ENCODE results near the gene TLR4. TPM values are rescaled to one million over a fixed set of nuclear protein-coding genes. Genes with fewer than 3 reads are reported as not detected.

TLR4 gene
- total RNA-seq, 1 experiment from 2014 or later = 0.12 TPM

- no peak for TF ChIP-seq CTCF (IDR thresholded peaks at IDR 0.05; ENCODE audit: unreplicated experiment)
- DNase-seq = no peak
- Mint-ChIP-seq H3K27ac (ENCODE audit: unreplicated experiment) (no peak overlapping the region), H3K4me3 (ENCODE audit: low read depth, unreplicated experiment) (no peak overlapping the region), H3K9me3 (ENCODE audit: low read depth, unreplicated experiment) (peaks cover 2% of the 10 kb centered on the region), H3K36me3 (ENCODE audit: insufficient read depth, unreplicated experiment) (no peaks in the 10 kb centered on the region), H3K27me3 (ENCODE audit: unreplicated experiment) (no peaks in the 10 kb centered on the region), H3K4me1 (ENCODE audit: low read depth, unreplicated experiment) (no peaks in the 10 kb centered on the region)
- CTCF ChIA-PET = no interaction called here
- no TSS peak for BruUV-seq (replicated peaks)
- intact Hi-C loops (cut with micrococcal nuclease; ENCODE audit: unreplicated experiment) = no loop called here
These were observed 30.5 kb downstream of the TLR4 start for GRCh38 chr9:117734523-117735314.

DNA sequence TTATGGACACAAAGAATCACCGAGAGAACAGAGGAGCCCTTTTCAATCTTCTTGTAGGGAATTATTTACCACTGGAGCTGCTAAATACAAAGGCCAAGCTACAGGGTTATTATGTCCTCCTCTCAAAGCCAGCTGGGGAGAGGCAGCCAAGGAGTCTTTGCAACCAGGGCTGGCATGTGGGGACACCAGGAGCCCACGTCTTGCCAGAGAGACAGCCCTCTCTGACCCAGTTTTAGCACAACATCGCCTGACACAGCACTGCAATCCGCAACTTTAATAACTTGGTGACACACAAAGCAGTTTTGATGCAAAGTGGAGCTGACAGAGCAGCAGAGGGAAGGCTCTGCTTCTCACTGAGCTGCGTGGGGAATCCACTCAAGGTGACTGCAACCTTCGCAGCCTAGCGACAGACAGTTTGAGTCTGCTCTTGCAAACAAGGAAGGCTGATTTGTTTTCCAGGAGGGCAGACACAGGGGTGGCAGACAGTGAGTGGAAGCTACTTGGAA is 33.6 kb downstream of the TLR4 start:
- Mint-ChIP-seq H3K4me1 (ENCODE audit: low read depth, unreplicated experiment) (no peaks in the 10 kb centered on the region), H3K27me3 (ENCODE audit: unreplicated experiment) (no peaks in the 10 kb centered on the region), H3K4me3 (ENCODE audit: low read depth, unreplicated experiment) (no peak overlapping the region), H3K27ac (ENCODE audit: unreplicated experiment) (no peak overlapping the region), H3K9me3 (ENCODE audit: low read depth, unreplicated experiment) (peaks cover 4% of the 10 kb centered on the region), H3K36me3 (ENCODE audit: insufficient read depth, unreplicated experiment) (no peaks in the 10 kb centered on the region)
- intact Hi-C loops (cut with micrococcal nuclease; ENCODE audit: unreplicated experiment) = no loop called here
- TF ChIP-seq CTCF (IDR thresholded peaks at IDR 0.05; ENCODE audit: unreplicated experiment) = no peak
- CTCF ChIA-PET = no interaction called here
- DNase-seq = no peak
- no TSS peak for BruUV-seq (replicated peaks)

- TF ChIP-seq CTCF (IDR thresholded peaks at IDR 0.05; ENCODE audit: unreplicated experiment) = no peak
- CTCF ChIA-PET = no interaction called here
- no peak overlapping the region for H3K27ac Mint-ChIP-seq (ENCODE audit: unreplicated experiment)
- no peaks in the 10 kb centered on the region for H3K4me1 Mint-ChIP-seq (ENCODE audit: low read depth, unreplicated experiment)
- intact Hi-C loops (cut with micrococcal nuclease; ENCODE audit: unreplicated experiment) = no loop called here
- no TSS peak for BruUV-seq (replicated peaks)
- H3K36me3 Mint-ChIP-seq (ENCODE audit: insufficient read depth, unreplicated experiment) = no peaks in the 10 kb centered on the region
- no peaks in the 10 kb centered on the region for H3K27me3 Mint-ChIP-seq (ENCODE audit: unreplicated experiment)
- H3K9me3 Mint-ChIP-seq (ENCODE audit: low read depth, unreplicated experiment) = peaks cover 4% of the 10 kb centered on the region
- H3K4me3 Mint-ChIP-seq (ENCODE audit: low read depth, unreplicated experiment) = no peak overlapping the region
- no peak for DNase-seq
These were observed 35.0 kb downstream of the TLR4 start for GRCh38 chr9:117739206-117739605.

- Mint-ChIP-seq H3K27ac (ENCODE audit: unreplicated experiment) (no peak overlapping the region), H3K9me3 (ENCODE audit: low read depth, unreplicated experiment) (peaks cover 4% of the 10 kb centered on the region), H3K4me1 (ENCODE audit: low read depth, unreplicated experiment) (no peaks in the 10 kb centered on the region), H3K36me3 (ENCODE audit: insufficient read depth, unreplicated experiment) (no peaks in the 10 kb centered on the region), H3K4me3 (ENCODE audit: low read depth, unreplicated experiment) (no peak overlapping the region), H3K27me3 (ENCODE audit: unreplicated experiment) (no peaks in the 10 kb centered on the region)
- no peak for DNase-seq
- intact Hi-C loops (cut with micrococcal nuclease; ENCODE audit: unreplicated experiment) = no loop called here
- BruUV-seq (replicated peaks) = no TSS peak
- no peak for TF ChIP-seq CTCF (IDR thresholded peaks at IDR 0.05; ENCODE audit: unreplicated experiment)
- CTCF ChIA-PET = no interaction called here
These were observed 35.6 kb downstream of the TLR4 start for GRCh38 chr9:117739624-117740347.
